B cell (primary cell): ENCODE measurements around the gene TRIM17. TPM values are rescaled to one million over a fixed set of nuclear protein-coding genes. Genes with fewer than 3 reads are reported as not detected.
"Not testable (repeated sequence)": the region's sequence is repeated elsewhere in the genome, so short reads cannot be mapped to it uniquely, and the experiment has no call there.

Experiments
- ATAC-seq: fragments of 200-7000 bp; cut with Tn5 transposase; one replicate; pipeline ENCODE4 v1.10.0; 2021; ENCODE audit warnings: low read depth, mild to moderate bottlenecking, moderate number of reproducible peaks, moderate library complexity
- CTCF ChIA-PET: fragments of 350-600 bp; sonication (Branson Sonifier 250); formaldehyde crosslinking; loops from one replicate; lab custom pipeline; 2021; ENCODE audit warnings: antibody characterized with exemption, inconsistent platforms; lab: Charles Lee
- POLR2A ChIA-PET: fragments of 350-600 bp; sonication (Branson Sonifier 250); formaldehyde crosslinking; loops from one replicate; lab custom pipeline; 2021; ENCODE audit warnings: antibody characterized with exemption; lab: Charles Lee
- DNase-seq: peaks from one replicate; pipeline ENCODE4 v3.0.0; 2013
- H2AFZ ChIP-seq: 2 replicates; pipeline ENCODE4 v1.6.1; 2012; ENCODE audit warnings: mild to moderate bottlenecking, low read depth, low read length; ENCODE audit not compliant: insufficient read depth, poor library complexity, severe bottlenecking
- H3K27ac ChIP-seq, 2 donors: 1 replicate in 1 of 2; 2 replicates in 1 of 2; pipeline ENCODE4 v1.5.1; 2012 to 2013; ENCODE audit warnings: low read length in 2 of 2, mild to moderate bottlenecking in 2 of 2, moderate library complexity in 1 of 2
- H3K27me3 ChIP-seq, 4 experiments: fragments of 200-600 bp in 1 of 4; sonication (generic) in 1 of 4; replicated peaks in 1 of 4; 1 replicate in 2 of 4; 2 replicates in 2 of 4; pipeline versions ENCODE4 v1.6.1 to v1.7.0; 2013 to 2016; ENCODE audit warnings: low read length in 3 of 4, mild to moderate bottlenecking in 2 of 4, mixed read lengths in 1 of 4, moderate library complexity in 1 of 4; ENCODE audit not compliant: insufficient read depth in 4 of 4, control insufficient read depth in 3 of 4; ENCODE audit errors: control extremely low read depth in 1 of 4
- H3K36me3 ChIP-seq, 2 experiments: replicated peaks in 1 of 2; 1 replicate in 1 of 2; 2 replicates in 1 of 2; pipeline versions ENCODE4 v1.6.1 to v1.7.1; 2013; ENCODE audit warnings: low read length in 1 of 2; ENCODE audit not compliant: insufficient read depth in 2 of 2, control insufficient read depth in 1 of 2; ENCODE audit errors: control extremely low read depth in 1 of 2, extremely low read depth in 1 of 2
- H3K4me1 ChIP-seq, 2 donors: fragments of 200-600 bp in 1 of 2; sonication (generic) in 1 of 2; 1 replicate in 1 of 2; 2 replicates in 1 of 2; pipeline versions ENCODE4 v1.5.1 to v1.6.1; 2013 to 2017; ENCODE audit warnings: low read length in 2 of 2; ENCODE audit not compliant: control insufficient read depth in 2 of 2, insufficient read depth in 2 of 2
- H3K4me2 ChIP-seq: replicated peaks from 2 replicates; pipeline ENCODE3; 2012; ENCODE audit warnings: mild to moderate bottlenecking, low read depth, low read length; ENCODE audit not compliant: poor library complexity, severe bottlenecking
- H3K4me3 ChIP-seq, 5 experiments: fragments of 200-600 bp in 1 of 5; sonication (generic) in 1 of 5; 1 replicate in 3 of 5; 2 replicates in 2 of 5; pipeline versions ENCODE4 v1.5.1 to v1.7.0; 2011 to 2016; ENCODE audit warnings: low read length in 4 of 5, mild to moderate bottlenecking in 4 of 5, low read depth in 2 of 5, control low read depth in 1 of 5, moderate library complexity in 1 of 5; ENCODE audit not compliant: insufficient read depth in 1 of 5; ENCODE audit errors: control extremely low read depth in 1 of 5, extremely low read depth in 1 of 5
- H3K79me2 ChIP-seq: fragments of 200-600 bp; sonication (generic); one replicate; pipeline ENCODE4 v1.6.0; 2016; ENCODE audit warnings: low read length; ENCODE audit not compliant: control insufficient read depth, insufficient read depth
- H3K9ac ChIP-seq: fragments of 200-600 bp; sonication (generic); 2 replicates; pipeline ENCODE4 v1.6.1; 2017; ENCODE audit warnings: mild to moderate bottlenecking, low read length, moderate library complexity
- H3K9me3 ChIP-seq, 3 donors: one replicate each; pipeline versions ENCODE4 v1.6.1 to v1.7.1; 2013; ENCODE audit warnings: low read length in 2 of 3; ENCODE audit not compliant: control insufficient read depth in 2 of 3, insufficient read depth in 1 of 3; ENCODE audit errors: control extremely low read depth in 1 of 3
- H4K20me1 ChIP-seq: 2 replicates; pipeline ENCODE4 v1.6.0; 2012; ENCODE audit warnings: mild to moderate bottlenecking, low read length; ENCODE audit not compliant: insufficient read depth, control insufficient read depth, poor library complexity, severe bottlenecking
- H3K27ac Mint-ChIP-seq: one replicate; pipeline ENCODE4 v1.8.0; 2021; ENCODE audit warnings: mixed read lengths
- H3K27me3 Mint-ChIP-seq: one replicate; pipeline ENCODE4 v1.8.0; 2021; ENCODE audit warnings: mixed read lengths
- H3K4me1 Mint-ChIP-seq: one replicate; pipeline ENCODE4 v1.8.0; 2021; ENCODE audit warnings: mixed read lengths
- H3K4me3 Mint-ChIP-seq: one replicate; pipeline ENCODE4 v1.8.0; 2021; ENCODE audit warnings: mixed read lengths
- H3K9me3 Mint-ChIP-seq: one replicate; pipeline ENCODE4 v1.8.0; 2022; ENCODE audit warnings: mixed read lengths; ENCODE audit not compliant: insufficient read depth
- CTCF ChIP-seq: fragments of 200-600 bp; IDR thresholded peaks from one replicate; pipeline ENCODE4 v1.8.0; 2022; ENCODE audit warnings: antibody characterized with exemption, mild to moderate bottlenecking
- EZH2 ChIP-seq: IDR thresholded peaks from 2 replicates; pipeline ENCODE4 v1.6.1; 2012; ENCODE audit warnings: borderline replicate concordance, low read depth, mild to moderate bottlenecking, moderate library complexity, low read length; ENCODE audit not compliant: insufficient read depth, poor library complexity, severe bottlenecking
- WGBS: methylation state at CpG from one replicate; pipeline ENCODE4 v1.1.5; 2013; ENCODE audit warnings: missing lambda C conversion rate; ENCODE audit not compliant: insufficient coverage; 5-methylcytosine and 5-hydroxymethylcytosine counted together
- intact Hi-C: fragments of 100-400 bp; cut with micrococcal nuclease; formaldehyde crosslinking; loops from one replicate; pipeline ENCODE4 v1.10.0; 2022
- polyA plus RNA-seq: library from polyadenylated mRNA; depleted of rRNA; stranded (reverse); fragments of >200 nt; gene quantifications from 2 replicates; pipeline ENCODE4 v1.2.3, GENCODE V29; 2012
- total RNA-seq, 2 donors: library from RNA; stranded (reverse); fragments of 120-200 nt in 1 of 2; gene quantifications; 1 replicate in 1 of 2; 2 replicates in 1 of 2; pipeline versions ENCODE4 v1.2.3 to v1.2.4, GENCODE V29; 2013 to 2022

The TRIM17 gene
- total and polyA plus RNA-seq, 2 donors (not counting 1 experiment from before 2014, with no cell fraction given), result not detected

GRCh38 chr1:228437424-228437962 lies 20.8 kb upstream of the TRIM17 start:
- Mint-ChIP-seq H3K9me3 (no peaks in the 10 kb centered on the region), H3K27me3 (peaks cover 51% of the 10 kb centered on the region), H3K4me1 (no peaks in the 10 kb centered on the region), H3K27ac (no peak overlapping the region), H3K4me3 (no peak overlapping the region)
- ChIA-PET POLR2A (interaction anchor here (0.6 kb wide), 1 partner anchor 31 kb away, joined by 9 read pairs; the partner anchor contains the start of gene TRIM11), CTCF (no interaction called here)
- no peak overlapping the region for H3K4me3 ChIP-seq
- DNase-seq (no peak), ATAC-seq (no peak)
- peaks cover 0 to 30% (median 13%) of the 10 kb centered on the region in 4 experiments for H3K27me3 ChIP-seq
- no peak overlapping the region for H3K4me2 ChIP-seq
- intact Hi-C loops, result no loop called here
- no peaks in the 10 kb centered on the region for H3K36me3 ChIP-seq
- H3K79me2 ChIP-seq, result no peaks in the 10 kb centered on the region
- WGBS, result 80% methylated on average over 4 of the region's 7 CpGs
- H3K9me3 ChIP-seq, result peaks cover 0 to 4% (median 0%) of the 10 kb centered on the region in 3 donors
- no peak for TF ChIP-seq CTCF
- no peak for TF ChIP-seq EZH2
- H3K9ac ChIP-seq, result no peak overlapping the region
- H4K20me1 ChIP-seq, result no peaks in the 10 kb centered on the region
- no peaks in the 10 kb centered on the region for H3K4me1 ChIP-seq
- H2AFZ ChIP-seq, result no peak overlapping the region
- no peak overlapping the region for H3K27ac ChIP-seq

- no peaks in the 10 kb centered on the region for H3K4me1 Mint-ChIP-seq
- H3K27ac Mint-ChIP-seq, result no peak overlapping the region
- ATAC-seq (no peak), DNase-seq (no peak)
- H3K4me1 ChIP-seq, result no peaks in the 10 kb centered on the region
- H3K27me3 Mint-ChIP-seq, result peaks cover 39% of the 10 kb centered on the region
- intact Hi-C loops, result no loop called here
- WGBS, result no CpG with 5 or more reads among the region's 4 CpGs
- CTCF ChIA-PET, result no interaction called here
- no peaks in the 10 kb centered on the region for H3K9me3 Mint-ChIP-seq
- H3K9me3 ChIP-seq, result peaks cover 0 to 4% (median 0%) of the 10 kb centered on the region in 3 donors
- H3K27me3 ChIP-seq, result peaks cover 0 to 15% (median 5%) of the 10 kb centered on the region in 4 experiments
- H3K79me2 ChIP-seq, result no peaks in the 10 kb centered on the region
- H3K27ac ChIP-seq, result no peak overlapping the region
- H3K4me3 ChIP-seq, result no peak overlapping the region
- no peak overlapping the region for H3K9ac ChIP-seq
- no peaks in the 10 kb centered on the region for H4K20me1 ChIP-seq
- TF ChIP-seq EZH2, result no peak
- TF ChIP-seq CTCF, result no peak
- H3K4me2 ChIP-seq, result no peak overlapping the region
- no peak overlapping the region for H2AFZ ChIP-seq
- POLR2A ChIA-PET, result no interaction called here
- H3K4me3 Mint-ChIP-seq, result no peak overlapping the region
- no peaks in the 10 kb centered on the region for H3K36me3 ChIP-seq
These were observed 18.0 kb upstream of the TRIM17 start for GRCh38 chr1:228434689-228435088.

- peaks cover 0 to 21% (median 7%) of the 10 kb centered on the region in 4 experiments for H3K27me3 ChIP-seq
- 78% methylated on average over 6 of the region's 7 CpGs for WGBS
- H4K20me1 ChIP-seq, H3K9ac ChIP-seq, H2AFZ ChIP-seq, H3K79me2 ChIP-seq, H3K9me3 Mint-ChIP-seq, H3K4me3 Mint-ChIP-seq, H3K36me3 ChIP-seq, ATAC-seq, H3K4me2 ChIP-seq, H3K27ac ChIP-seq, DNase-seq, H3K4me1 Mint-ChIP-seq, CTCF ChIA-PET, H3K4me1 ChIP-seq, H3K9me3 ChIP-seq, H3K4me3 ChIP-seq, H3K27ac Mint-ChIP-seq, intact Hi-C loops, POLR2A ChIA-PET: not testable (repeated sequence)
- H3K27me3 Mint-ChIP-seq, result peaks cover 38% of the 10 kb centered on the region
These were observed 16.8 kb upstream of the TRIM17 start for GRCh38 chr1:228433337-228434053.
